GM12891 (cell line): ENCODE data around the gene INAFM2.

Experiments
- DNase-seq: peaks from one replicate; pipeline ENCODE4 v3.0.0; 2011; ENCODE audit warnings: low spot score; ENCODE audit not compliant: insufficient read length
- FAIRE-seq: peaks from 2 replicates; lab custom pipeline; 2011; peaks lifted over from hg19 to GRCh38; lab: Jason Lieb, UNC
- PAX5 ChIP-seq: IDR thresholded peaks from 2 replicates; pipeline ENCODE4 v1.6.1; 2011; ENCODE audit warnings: low read length, moderate library complexity, mild to moderate bottlenecking; ENCODE audit not compliant: insufficient read depth, severe bottlenecking
- POLR2A ChIP-seq: IDR thresholded peaks from 2 replicates; pipeline ENCODE4 v1.6.1; 2011; ENCODE audit warnings: low read depth, low read length, control low read depth
- POLR2AphosphoS5 ChIP-seq: IDR thresholded peaks from 2 replicates; pipeline ENCODE4 v1.6.1; 2011; ENCODE audit warnings: low read depth, low read length, control low read depth
- POU2F2 ChIP-seq: IDR thresholded peaks from 2 replicates; pipeline ENCODE4 v1.6.1; 2011; ENCODE audit warnings: low read depth, mild to moderate bottlenecking, control low read depth, low read length, moderate library complexity
- SPI1 ChIP-seq: IDR thresholded peaks from 2 replicates; pipeline ENCODE4 v1.6.1; 2011; ENCODE audit warnings: low read depth, low read length, control low read depth
- TAF1 ChIP-seq: IDR thresholded peaks from 2 replicates; pipeline ENCODE4 v1.6.1; 2011; ENCODE audit warnings: low read depth, low read length, control low read depth

INAFM2 gene

GRCh38 chr15:40303576-40303975, 19.9 kb upstream of the INAFM2 start:
- no peak for DNase-seq
- no peak for FAIRE-seq
- TF ChIP-seq POLR2AphosphoS5, result no peak
- no peak for TF ChIP-seq PAX5
- TF ChIP-seq TAF1, result no peak
- no peak for TF ChIP-seq POLR2A
- no peak for TF ChIP-seq SPI1
- no peak for TF ChIP-seq POU2F2

- FAIRE-seq, result no peak
- DNase-seq, result no peak
- TF ChIP-seq TAF1 (no peak), POU2F2 (no peak), POLR2A (no peak), PAX5 (no peak), POLR2AphosphoS5 (no peak), SPI1 (no peak)
Observed at GRCh38 chr15:40305281-40305680, 18.2 kb upstream of the INAFM2 start.

- TF ChIP-seq PAX5 (no peak), SPI1 (peak; percentile 37; the same call in 1 of the 2 replicates)
- FAIRE-seq, result peak; percentile 52
- no peak for DNase-seq
Observed at GRCh38 chr15:40306371-40306770, 17.1 kb upstream of the INAFM2 start.

GRCh38 chr15:40306908-40307307, 16.6 kb upstream of the INAFM2 start:
- DNase-seq (no peak), FAIRE-seq (peak; percentile 74)
- no peak for TF ChIP-seq POLR2A
- TF ChIP-seq POLR2AphosphoS5, result no peak
- no peak for TF ChIP-seq TAF1
- no peak for TF ChIP-seq PAX5
- TF ChIP-seq SPI1, result no peak
- no peak for TF ChIP-seq POU2F2

GRCh38 chr15:40307421-40308211, 15.9 kb upstream of the INAFM2 start, which contains the start of gene PLCB2:
PLCB2 (minus strand) TSS chr15:40307935; CDS start chr15:40307672, 263 bp downstream.
- FAIRE-seq, result peak; percentile 69
- TF ChIP-seq POU2F2 (no peak), TAF1 (peak; percentile 77; the same call in 1 of the 2 replicates), POLR2A (0 out of 2 replicates have a peak, but pooled peaks have one; percentile 60), POLR2AphosphoS5 (peak; percentile 75), PAX5 (no peak), SPI1 (no peak)
- no peak for DNase-seq

GRCh38 chr15:40309344-40309862, 14.1 kb upstream of the INAFM2 start:
- DNase-seq (no peak), FAIRE-seq (no peak)
- TF ChIP-seq TAF1, result no peak
- TF ChIP-seq PAX5, result no peak
- no peak for TF ChIP-seq POLR2AphosphoS5
- TF ChIP-seq POLR2A, result no peak
- no peak for TF ChIP-seq SPI1
- TF ChIP-seq POU2F2, result no peak

- DNase-seq, result no peak
- peak; percentile 64; the same call in 1 of the 2 replicates for TF ChIP-seq POU2F2
- TF ChIP-seq PAX5, result no peak
- TF ChIP-seq POLR2AphosphoS5, result no peak
- peak; percentile 82 for FAIRE-seq
Observed at GRCh38 chr15:40310001-40310959, 13.2 kb upstream of the INAFM2 start.

GRCh38 chr15:40310993-40311392, 12.5 kb upstream of the INAFM2 start:
- DNase-seq, result no peak
- TF ChIP-seq POU2F2 (no peak), SPI1 (no peak), POLR2A (no peak), PAX5 (no peak), TAF1 (no peak), POLR2AphosphoS5 (no peak)
- no peak for FAIRE-seq
